NB4 (cell line): ENCODE data around the gene ELMO3.

Experiments
- DNase-seq: peaks from one replicate; pipeline ENCODE4 v3.0.0; 2010; ENCODE audit warnings: low read depth
- H3K4me3 ChIP-seq: one replicate; pipeline ENCODE4 v1.5.1; 2011; ENCODE audit warnings: mild to moderate bottlenecking, low read depth, low read length, moderate library complexity
- MYC ChIP-seq: IDR thresholded peaks from 2 replicates; pipeline ENCODE4 v1.6.1; 2011; ENCODE audit warnings: low read depth, low read length
- POLR2A ChIP-seq: IDR thresholded peaks from 2 replicates; pipeline ENCODE4 v1.6.1; 2011; ENCODE audit warnings: mild to moderate bottlenecking; ENCODE audit not compliant: insufficient read length; ENCODE audit errors: extremely low read depth
- TF ChIP-seq, protein P1 (sequence below): IDR thresholded peaks from one replicate; pipeline ENCODE4 v1.5.1; 2012; ENCODE audit warnings: low read depth, low read length
- TF ChIP-seq, protein P2 (sequence below): IDR thresholded peaks from 2 replicates; pipeline ENCODE4 v1.6.1; 2011; ENCODE audit warnings: low read depth, low read length

ELMO3 gene

DNA sequence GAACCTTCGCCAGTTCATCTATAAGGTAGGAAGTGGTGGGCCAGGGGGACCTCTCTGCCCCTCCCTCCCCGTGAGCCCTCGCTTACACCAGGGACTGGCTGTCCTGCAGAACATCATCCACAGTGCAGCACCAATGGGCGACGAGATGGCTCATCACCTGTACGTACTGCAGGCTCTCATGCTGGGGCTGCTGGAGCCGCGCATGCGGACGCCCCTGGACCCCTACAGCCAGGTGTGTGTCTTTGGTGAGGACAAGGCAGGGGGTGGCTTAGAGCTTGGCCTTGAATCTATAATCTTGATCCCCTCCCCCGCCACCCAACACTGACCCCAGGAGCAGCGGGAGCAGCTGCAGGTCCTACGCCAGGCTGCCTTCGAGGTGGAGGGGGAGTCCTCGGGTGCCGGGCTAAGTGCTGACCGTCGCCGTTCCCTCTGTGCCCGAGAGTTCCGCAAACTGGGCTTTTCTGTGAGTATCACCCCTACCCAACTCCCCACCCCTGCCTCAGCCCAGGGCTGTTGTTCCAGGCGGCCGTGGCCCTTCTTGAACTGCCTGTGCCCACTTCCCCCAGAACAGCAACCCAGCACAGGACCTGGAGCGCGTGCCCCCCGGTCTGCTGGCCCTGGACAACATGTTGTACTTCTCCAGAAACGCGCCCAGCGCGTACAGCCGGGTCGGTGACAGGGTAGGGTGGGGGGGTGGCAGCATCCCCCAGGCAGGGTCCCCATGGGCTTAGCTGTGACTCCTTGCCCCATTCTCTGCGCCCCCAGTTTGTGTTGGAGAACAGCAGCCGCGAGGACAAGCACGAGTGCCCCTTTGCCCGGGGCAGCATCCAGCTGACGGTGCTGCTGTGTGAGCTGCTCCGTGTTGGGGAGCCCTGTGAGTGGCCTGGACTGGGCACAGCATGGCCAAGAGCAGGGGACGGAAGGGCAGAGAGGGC is 2.7 kb downstream of the ELMO3 start:
- no peak for DNase-seq
- TF ChIP-seq MYC (no peak), POLR2A (no peak)
- H3K4me3 ChIP-seq, result no peak overlapping the region

DNA sequence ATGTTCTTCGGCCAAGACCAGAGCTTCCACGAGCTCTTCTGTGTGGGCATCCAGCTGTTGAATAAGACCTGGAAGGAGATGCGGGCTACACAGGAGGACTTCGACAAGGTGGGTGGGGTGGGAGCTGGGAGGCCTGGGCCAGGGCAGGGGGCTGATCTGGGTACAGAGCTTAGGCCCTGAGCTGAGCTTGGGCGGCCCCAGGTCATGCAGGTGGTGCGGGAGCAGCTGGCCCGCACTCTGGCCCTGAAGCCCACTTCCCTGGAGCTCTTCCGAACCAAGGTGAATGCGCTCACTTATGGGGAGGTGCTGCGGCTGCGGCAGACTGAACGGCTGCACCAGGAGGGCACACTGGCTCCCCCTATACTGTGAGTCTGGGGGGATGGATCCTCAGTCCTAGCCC is 3.5 kb downstream of the ELMO3 start:
- H3K4me3 ChIP-seq, result no peak overlapping the region
- DNase-seq, result no peak
- TF ChIP-seq, protein P1, sequence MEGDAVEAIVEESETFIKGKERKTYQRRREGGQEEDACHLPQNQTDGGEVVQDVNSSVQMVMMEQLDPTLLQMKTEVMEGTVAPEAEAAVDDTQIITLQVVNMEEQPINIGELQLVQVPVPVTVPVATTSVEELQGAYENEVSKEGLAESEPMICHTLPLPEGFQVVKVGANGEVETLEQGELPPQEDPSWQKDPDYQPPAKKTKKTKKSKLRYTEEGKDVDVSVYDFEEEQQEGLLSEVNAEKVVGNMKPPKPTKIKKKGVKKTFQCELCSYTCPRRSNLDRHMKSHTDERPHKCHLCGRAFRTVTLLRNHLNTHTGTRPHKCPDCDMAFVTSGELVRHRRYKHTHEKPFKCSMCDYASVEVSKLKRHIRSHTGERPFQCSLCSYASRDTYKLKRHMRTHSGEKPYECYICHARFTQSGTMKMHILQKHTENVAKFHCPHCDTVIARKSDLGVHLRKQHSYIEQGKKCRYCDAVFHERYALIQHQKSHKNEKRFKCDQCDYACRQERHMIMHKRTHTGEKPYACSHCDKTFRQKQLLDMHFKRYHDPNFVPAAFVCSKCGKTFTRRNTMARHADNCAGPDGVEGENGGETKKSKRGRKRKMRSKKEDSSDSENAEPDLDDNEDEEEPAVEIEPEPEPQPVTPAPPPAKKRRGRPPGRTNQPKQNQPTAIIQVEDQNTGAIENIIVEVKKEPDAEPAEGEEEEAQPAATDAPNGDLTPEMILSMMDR, result no peak
- TF ChIP-seq MYC (no peak), POLR2A (no peak)
- TF ChIP-seq, protein P2, sequence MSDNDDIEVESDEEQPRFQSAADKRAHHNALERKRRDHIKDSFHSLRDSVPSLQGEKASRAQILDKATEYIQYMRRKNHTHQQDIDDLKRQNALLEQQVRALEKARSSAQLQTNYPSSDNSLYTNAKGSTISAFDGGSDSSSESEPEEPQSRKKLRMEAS, result no peak

DNA sequence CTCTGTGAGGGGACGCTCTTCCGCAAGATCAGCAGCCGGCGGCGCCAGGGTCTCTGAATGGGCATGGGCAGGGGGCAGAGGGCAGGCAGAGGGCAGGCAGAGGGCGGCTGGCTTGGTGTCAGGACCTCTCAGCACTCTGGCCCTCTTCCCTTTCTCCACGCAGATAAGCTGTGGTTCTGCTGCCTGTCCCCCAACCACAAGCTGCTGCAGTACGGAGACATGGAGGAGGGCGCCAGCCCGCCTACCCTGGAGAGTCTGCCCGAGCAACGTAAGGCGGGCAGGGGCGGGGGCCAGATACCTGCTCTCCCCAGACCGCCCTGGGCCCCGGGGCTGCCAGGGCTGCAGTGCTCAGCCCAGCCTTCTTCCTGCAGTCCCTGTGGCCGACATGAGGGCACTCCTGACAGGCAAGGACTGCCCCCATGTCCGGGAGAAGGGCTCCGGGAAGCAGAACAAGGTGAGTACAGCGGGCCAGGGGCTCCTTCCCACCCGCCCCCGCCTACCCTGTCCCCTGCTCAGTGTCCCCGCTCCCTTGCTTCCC is 4.1 kb downstream of the ELMO3 start:
- TF ChIP-seq, protein P2, result no peak
- TF ChIP-seq, protein P1, result no peak
- TF ChIP-seq POLR2A (no peak), MYC (no peak)
- DNase-seq, result no peak

DNA sequence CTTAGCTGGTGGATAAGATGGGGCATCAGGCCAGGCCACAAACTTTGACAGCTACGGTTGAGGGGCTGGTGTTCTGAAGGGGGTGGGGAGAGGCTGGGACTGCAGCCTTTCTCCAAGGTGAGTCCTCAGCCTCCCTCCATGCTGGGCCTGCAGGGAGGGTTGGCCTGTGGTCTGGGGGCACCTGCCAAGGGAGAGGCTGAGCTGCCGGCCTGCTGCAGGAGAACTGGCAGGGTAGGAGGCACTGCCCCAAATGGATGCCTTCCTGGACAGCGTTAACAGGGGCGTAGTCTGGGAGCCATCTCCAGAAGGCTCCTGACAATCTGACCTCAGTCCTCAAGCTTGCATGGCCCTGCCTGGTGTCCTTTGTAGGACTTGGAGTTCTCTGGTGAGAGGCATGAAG is 5.1 kb downstream of the ELMO3 start:
- H3K4me3 ChIP-seq, result no peak overlapping the region
- no peak for DNase-seq
- TF ChIP-seq, protein P2, result no peak
- TF ChIP-seq POLR2A, result no peak

More for the DNA sequence above, 4.1 kb downstream of the ELMO3 start:
- H3K4me3 ChIP-seq, result no peak overlapping the region

DNA sequence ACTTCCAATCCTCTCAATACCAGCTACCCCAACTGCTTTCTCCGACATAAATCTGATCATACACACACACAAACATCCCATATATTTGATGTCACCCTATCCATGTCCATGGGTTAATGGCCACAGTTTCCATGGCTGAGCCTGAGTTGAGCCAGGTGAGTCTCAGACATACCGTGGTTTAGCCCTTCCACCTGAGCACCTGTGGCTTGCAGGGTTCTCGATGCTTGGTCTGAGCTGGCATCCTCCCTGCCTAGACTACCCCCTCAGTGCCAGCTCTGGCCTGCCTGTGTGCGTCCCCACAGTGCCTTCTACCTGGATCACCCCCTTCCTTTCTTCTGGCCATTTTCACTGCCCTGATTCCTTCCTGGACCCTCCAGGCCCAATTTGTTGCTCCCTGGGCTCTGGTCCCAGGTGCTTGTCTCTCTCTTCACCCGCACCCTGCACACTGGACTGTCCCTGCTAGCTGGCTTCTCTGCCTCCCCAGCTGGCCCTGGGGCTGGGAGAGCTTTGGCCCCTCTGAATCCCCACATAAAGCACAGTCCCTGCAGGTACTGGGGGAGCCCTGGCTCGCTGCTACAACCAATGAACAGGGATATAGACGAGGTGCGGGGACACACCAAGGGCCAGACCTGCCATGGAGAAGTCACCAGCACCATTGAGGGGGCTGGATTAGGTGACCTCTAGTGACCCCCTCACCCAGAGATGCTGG is 7.4 kb downstream of the ELMO3 start:
- no peak for DNase-seq
- H3K4me3 ChIP-seq, result no peak overlapping the region
- TF ChIP-seq, protein P1, result no peak
- TF ChIP-seq POLR2A (no peak), MYC (no peak)
- TF ChIP-seq, protein P2, result no peak

DNA sequence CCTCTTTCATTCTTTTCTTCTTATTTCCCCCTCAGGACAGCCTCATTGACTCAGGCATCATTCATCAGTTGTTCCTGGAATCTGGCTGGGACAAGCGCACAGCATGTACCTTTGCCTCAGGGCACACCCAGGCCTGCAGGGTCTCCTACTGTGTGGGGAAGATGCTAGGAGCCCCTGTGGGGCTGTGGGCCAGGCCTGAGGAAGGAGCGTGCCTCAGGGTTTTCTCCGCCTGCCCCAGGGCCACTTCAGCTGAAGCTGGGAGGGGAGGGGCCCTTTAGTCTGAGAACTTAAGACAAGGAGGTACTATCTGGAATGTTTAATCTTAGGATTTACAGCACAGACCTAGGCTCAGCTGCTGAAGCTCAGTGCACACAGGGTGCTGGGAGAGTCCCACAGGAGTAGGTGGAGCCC is 7.9 kb downstream of the ELMO3 start:
- H3K4me3 ChIP-seq, result no peak overlapping the region
- TF ChIP-seq, protein P1, result no peak
- TF ChIP-seq POLR2A (no peak), MYC (no peak)
- TF ChIP-seq, protein P2, result no peak
- DNase-seq, result no peak
